ENCODE results near the gene ENTHD1. TPM values are rescaled to one million over a fixed set of nuclear protein-coding genes. Genes with fewer than 3 reads are reported as not detected.

The ENTHD1 gene
- total and polyA plus RNA-seq, 9 of the 15 experiments (the other 6 are each of a cell fraction or from before 2014, with no cell fraction given) = 0.13 to 0.98 (median 0.35) TPM

DNA sequence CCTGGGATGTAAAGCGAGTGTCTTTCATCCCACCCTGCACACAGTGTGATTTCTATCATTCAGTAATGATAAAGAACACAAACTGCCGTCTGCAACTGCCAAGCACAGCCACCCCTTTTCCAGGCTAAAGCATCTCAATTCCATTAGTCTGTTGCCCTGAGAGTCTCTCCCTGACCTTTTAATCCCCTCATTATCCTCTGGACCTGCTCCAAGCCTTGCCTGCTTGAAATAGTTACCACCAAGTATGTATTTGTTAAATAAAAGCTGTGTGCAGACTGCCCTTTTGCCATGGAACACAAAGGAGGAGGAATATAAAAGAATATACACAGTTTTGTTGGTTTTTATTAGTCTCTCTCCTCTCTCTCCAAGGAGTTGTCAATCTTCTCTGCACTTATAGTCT lies 20.3 kb upstream of the ENTHD1 start (continued):
- TF ChIP-seq, protein P1, sequence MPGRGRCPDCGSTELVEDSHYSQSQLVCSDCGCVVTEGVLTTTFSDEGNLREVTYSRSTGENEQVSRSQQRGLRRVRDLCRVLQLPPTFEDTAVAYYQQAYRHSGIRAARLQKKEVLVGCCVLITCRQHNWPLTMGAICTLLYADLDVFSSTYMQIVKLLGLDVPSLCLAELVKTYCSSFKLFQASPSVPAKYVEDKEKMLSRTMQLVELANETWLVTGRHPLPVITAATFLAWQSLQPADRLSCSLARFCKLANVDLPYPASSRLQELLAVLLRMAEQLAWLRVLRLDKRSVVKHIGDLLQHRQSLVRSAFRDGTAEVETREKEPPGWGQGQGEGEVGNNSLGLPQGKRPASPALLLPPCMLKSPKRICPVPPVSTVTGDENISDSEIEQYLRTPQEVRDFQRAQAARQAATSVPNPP (IDR thresholded peaks at IDR 0.05; ENCODE audit: borderline replicate concordance, insufficient read depth, insufficient read length) = no peak
- TF ChIP-seq ETV6 (IDR thresholded peaks at IDR 0.05; ENCODE audit: borderline replicate concordance in 1 of 2, low read depth in 2 of 2, low read length in 1 of 2) (no peak), ETV6 (CRISPR knock-in tag; IDR thresholded peaks at IDR 0.05; ENCODE audit: borderline replicate concordance) (no peak), EHMT2 (IDR thresholded peaks at IDR 0.05) (no peak)
- TF ChIP-seq, protein P2, sequence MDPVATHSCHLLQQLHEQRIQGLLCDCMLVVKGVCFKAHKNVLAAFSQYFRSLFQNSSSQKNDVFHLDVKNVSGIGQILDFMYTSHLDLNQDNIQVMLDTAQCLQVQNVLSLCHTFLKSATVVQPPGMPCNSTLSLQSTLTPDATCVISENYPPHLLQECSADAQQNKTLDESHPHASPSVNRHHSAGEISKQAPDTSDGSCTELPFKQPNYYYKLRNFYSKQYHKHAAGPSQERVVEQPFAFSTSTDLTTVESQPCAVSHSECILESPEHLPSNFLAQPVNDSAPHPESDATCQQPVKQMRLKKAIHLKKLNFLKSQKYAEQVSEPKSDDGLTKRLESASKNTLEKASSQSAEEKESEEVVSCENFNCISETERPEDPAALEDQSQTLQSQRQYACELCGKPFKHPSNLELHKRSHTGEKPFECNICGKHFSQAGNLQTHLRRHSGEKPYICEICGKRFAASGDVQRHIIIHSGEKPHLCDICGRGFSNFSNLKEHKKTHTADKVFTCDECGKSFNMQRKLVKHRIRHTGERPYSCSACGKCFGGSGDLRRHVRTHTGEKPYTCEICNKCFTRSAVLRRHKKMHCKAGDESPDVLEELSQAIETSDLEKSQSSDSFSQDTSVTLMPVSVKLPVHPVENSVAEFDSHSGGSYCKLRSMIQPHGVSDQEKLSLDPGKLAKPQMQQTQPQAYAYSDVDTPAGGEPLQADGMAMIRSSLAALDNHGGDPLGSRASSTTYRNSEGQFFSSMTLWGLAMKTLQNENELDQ (CRISPR knock-in tag; IDR thresholded peaks at IDR 0.05; ENCODE audit: borderline replicate concordance) = no peak
- TF ChIP-seq, protein P3, sequence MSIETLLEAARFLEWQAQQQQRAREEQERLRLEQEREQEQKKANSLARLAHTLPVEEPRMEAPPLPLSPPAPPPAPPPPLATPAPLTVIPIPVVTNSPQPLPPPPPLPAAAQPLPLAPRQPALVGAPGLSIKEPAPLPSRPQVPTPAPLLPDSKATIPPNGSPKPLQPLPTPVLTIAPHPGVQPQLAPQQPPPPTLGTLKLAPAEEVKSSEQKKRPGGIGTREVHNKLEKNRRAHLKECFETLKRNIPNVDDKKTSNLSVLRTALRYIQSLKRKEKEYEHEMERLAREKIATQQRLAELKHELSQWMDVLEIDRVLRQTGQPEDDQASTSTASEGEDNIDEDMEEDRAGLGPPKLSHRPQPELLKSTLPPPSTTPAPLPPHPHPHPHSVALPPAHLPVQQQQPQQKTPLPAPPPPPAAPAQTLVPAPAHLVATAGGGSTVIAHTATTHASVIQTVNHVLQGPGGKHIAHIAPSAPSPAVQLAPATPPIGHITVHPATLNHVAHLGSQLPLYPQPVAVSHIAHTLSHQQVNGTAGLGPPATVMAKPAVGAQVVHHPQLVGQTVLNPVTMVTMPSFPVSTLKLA (conservative IDR thresholded peaks at IDR 0.05) = no peak
- TF ChIP-seq, protein P4, sequence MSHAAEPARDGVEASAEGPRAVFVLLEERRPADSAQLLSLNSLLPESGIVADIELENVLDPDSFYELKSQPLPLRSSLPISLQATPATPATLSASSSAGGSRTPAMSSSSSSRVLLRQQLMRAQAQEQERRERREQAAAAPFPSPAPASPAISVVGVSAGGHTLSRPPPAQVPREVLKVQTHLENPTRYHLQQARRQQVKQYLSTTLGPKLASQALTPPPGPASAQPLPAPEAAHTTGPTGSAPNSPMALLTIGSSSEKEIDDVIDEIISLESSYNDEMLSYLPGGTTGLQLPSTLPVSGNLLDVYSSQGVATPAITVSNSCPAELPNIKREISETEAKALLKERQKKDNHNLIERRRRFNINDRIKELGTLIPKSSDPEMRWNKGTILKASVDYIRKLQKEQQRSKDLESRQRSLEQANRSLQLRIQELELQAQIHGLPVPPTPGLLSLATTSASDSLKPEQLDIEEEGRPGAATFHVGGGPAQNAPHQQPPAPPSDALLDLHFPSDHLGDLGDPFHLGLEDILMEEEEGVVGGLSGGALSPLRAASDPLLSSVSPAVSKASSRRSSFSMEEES (CRISPR knock-in tag; IDR thresholded peaks at IDR 0.05) = no peak
- TF ChIP-seq, protein P5, sequence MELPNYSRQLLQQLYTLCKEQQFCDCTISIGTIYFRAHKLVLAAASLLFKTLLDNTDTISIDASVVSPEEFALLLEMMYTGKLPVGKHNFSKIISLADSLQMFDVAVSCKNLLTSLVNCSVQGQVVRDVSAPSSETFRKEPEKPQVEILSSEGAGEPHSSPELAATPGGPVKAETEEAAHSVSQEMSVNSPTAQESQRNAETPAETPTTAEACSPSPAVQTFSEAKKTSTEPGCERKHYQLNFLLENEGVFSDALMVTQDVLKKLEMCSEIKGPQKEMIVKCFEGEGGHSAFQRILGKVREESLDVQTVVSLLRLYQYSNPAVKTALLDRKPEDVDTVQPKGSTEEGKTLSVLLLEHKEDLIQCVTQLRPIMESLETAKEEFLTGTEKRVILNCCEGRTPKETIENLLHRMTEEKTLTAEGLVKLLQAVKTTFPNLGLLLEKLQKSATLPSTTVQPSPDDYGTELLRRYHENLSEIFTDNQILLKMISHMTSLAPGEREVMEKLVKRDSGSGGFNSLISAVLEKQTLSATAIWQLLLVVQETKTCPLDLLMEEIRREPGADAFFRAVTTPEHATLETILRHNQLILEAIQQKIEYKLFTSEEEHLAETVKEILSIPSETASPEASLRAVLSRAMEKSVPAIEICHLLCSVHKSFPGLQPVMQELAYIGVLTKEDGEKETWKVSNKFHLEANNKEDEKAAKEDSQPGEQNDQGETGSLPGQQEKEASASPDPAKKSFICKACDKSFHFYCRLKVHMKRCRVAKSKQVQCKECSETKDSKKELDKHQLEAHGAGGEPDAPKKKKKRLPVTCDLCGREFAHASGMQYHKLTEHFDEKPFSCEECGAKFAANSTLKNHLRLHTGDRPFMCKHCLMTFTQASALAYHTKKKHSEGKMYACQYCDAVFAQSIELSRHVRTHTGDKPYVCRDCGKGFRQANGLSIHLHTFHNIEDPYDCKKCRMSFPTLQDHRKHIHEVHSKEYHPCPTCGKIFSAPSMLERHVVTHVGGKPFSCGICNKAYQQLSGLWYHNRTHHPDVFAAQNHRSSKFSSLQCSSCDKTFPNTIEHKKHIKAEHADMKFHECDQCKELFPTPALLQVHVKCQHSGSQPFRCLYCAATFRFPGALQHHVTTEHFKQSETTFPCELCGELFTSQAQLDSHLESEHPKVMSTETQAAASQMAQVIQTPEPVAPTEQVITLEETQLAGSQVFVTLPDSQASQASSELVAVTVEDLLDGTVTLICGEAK (IDR thresholded peaks at IDR 0.05) = no peak
- TF ChIP-seq, protein P5 (CRISPR knock-in tag; IDR thresholded peaks at IDR 0.05) = no peak

Data from K562 (cell line).